HG03025 (cell line): ENCODE data around the gene HEXD.

Source experiments
- ATAC-seq: cut with Tn5 transposase; IDR thresholded peaks from one replicate; pipeline ENCODE4 v1.9.1; 2021; ENCODE audit warnings: mild to moderate bottlenecking, moderate library complexity; ENCODE audit not compliant: unreplicated experiment, low FRiP score

HEXD gene

GRCh38 chr17:82479602-82480001 lies 61.5 kb downstream of the HEXD start:
- ATAC-seq = no peak

- ATAC-seq = no peak
Observed at GRCh38 chr17:82480318-82480717, 62.2 kb downstream of the HEXD start.

- no peak for ATAC-seq
Observed at GRCh38 chr17:82483204-82483660, 65.1 kb downstream of the HEXD start.

- ATAC-seq = no peak
Observed at GRCh38 chr17:82483836-82484235, 65.7 kb downstream of the HEXD start.

- ATAC-seq = no peak
Observed at GRCh38 chr17:82486231-82487094, 68.3 kb downstream of the HEXD start.

- no peak for ATAC-seq
Observed at GRCh38 chr17:82487910-82488309, 69.8 kb downstream of the HEXD start.

GRCh38 chr17:82489117-82489516 lies 71.0 kb downstream of the HEXD start:
- no peak for ATAC-seq

- no peak for ATAC-seq
Observed at GRCh38 chr17:82489851-82490511, 71.8 kb downstream of the HEXD start.

GRCh38 chr17:82490512-82491195 lies 72.5 kb downstream of the HEXD start:
- no peak for ATAC-seq

GRCh38 chr17:82491196-82491530 lies 73.0 kb downstream of the HEXD start:
- ATAC-seq = no peak

GRCh38 chr17:82491533-82491932 lies 73.4 kb downstream of the HEXD start:
- no peak for ATAC-seq
